IMR-90 (cell line): ENCODE data around the gene EVPL. TPM values are rescaled to one million over a fixed set of nuclear protein-coding genes. Genes with fewer than 3 reads are reported as not detected.

Experiments used
- ATAC-seq: fragments of 200-7000 bp; cut with Tn5 transposase; 2 replicates; pipeline ENCODE4 v1.9.1; 2020; ENCODE audit warnings: low read depth, mild to moderate bottlenecking, moderate library complexity
- BruUV-seq: library from RNA; stranded (reverse); fragments of 400-500 nt; replicated peaks from 2 replicates; lab custom pipeline; 2021; lab: Mats Ljungman, UMichigan
- CTCF ChIA-PET: fragments of 300-600 bp; formaldehyde crosslinking; extraction: SDS; loops from one replicate; lab custom pipeline; 2021; ENCODE audit warnings: antibody characterized with exemption; lab: Yijun Ruan, JAX
- POLR2A ChIA-PET: fragments of 300-600 bp; sonication (Branson Sonifier 250); formaldehyde crosslinking; loops from one replicate; lab custom pipeline; 2022; ENCODE audit warnings: antibody characterized with exemption; ENCODE audit not compliant: unreplicated experiment; lab: Charles Lee
- DNase-seq: peaks from one replicate; pipeline ENCODE4 v3.0.0; 2013
- H2AFZ ChIP-seq: replicated peaks from 2 replicates; pipeline ENCODE3; 2013; ENCODE audit warnings: low read length, mild to moderate bottlenecking; ENCODE audit not compliant: poor library complexity
- H2AK5ac ChIP-seq: 2 replicates; pipeline ENCODE4 v1.6.1; 2013; ENCODE audit warnings: low read depth, low read length, inconsistent platforms
- H2AK9ac ChIP-seq: replicated peaks from 2 replicates; pipeline ENCODE3; 2013; ENCODE audit warnings: mild to moderate bottlenecking, low read depth, low read length, moderate library complexity; ENCODE audit not compliant: poor library complexity
- H2BK120ac ChIP-seq: 2 replicates; pipeline ENCODE4 v1.6.1; 2013; ENCODE audit warnings: low read depth, low read length, inconsistent platforms
- H2BK15ac ChIP-seq: 3 replicates; pipeline ENCODE4 v1.6.1; 2013; ENCODE audit warnings: low read depth, low read length, inconsistent platforms
- H2BK20ac ChIP-seq: 2 replicates; pipeline ENCODE4 v1.6.1; 2013; ENCODE audit warnings: low read depth, mild to moderate bottlenecking, inconsistent platforms, low read length, moderate library complexity
- H2BK5ac ChIP-seq: 2 replicates; pipeline ENCODE4 v1.6.1; 2013; ENCODE audit warnings: mild to moderate bottlenecking, low read depth, low read length, inconsistent platforms; ENCODE audit not compliant: poor library complexity, severe bottlenecking
- H3K14ac ChIP-seq: replicated peaks from 2 replicates; pipeline ENCODE4 v1.6.1; 2013; ENCODE audit warnings: low read depth, low read length, inconsistent platforms
- H3K18ac ChIP-seq: 2 replicates; pipeline ENCODE4 v1.6.1; 2013; ENCODE audit warnings: low read depth, low read length, control low read depth
- H3K23ac ChIP-seq: 2 replicates; pipeline ENCODE4 v1.6.1; 2013; ENCODE audit warnings: low read depth, low read length, inconsistent platforms
- H3K27ac ChIP-seq: 2 replicates; pipeline ENCODE4 v1.5.1; 2013; ENCODE audit warnings: mild to moderate bottlenecking, control low read depth, low read length; ENCODE audit not compliant: insufficient read depth
- H3K27me3 ChIP-seq: 2 replicates; pipeline ENCODE4 v1.6.1; 2013; ENCODE audit warnings: low read length; ENCODE audit not compliant: control insufficient read depth, insufficient read depth
- H3K36me3 ChIP-seq: 2 replicates; pipeline ENCODE4 v1.6.1; 2013; ENCODE audit warnings: low read length, mixed read lengths; ENCODE audit not compliant: control insufficient read depth, insufficient read depth
- H3K4ac ChIP-seq: 2 replicates; pipeline ENCODE4 v1.6.1; 2013; ENCODE audit warnings: low read depth, low read length, inconsistent platforms
- H3K4me1 ChIP-seq: 2 replicates; pipeline ENCODE4 v1.6.1; 2013; ENCODE audit warnings: low read length, mixed read lengths; ENCODE audit not compliant: control insufficient read depth, insufficient read depth
- H3K4me2 ChIP-seq: 2 replicates; pipeline ENCODE4 v1.6.1; 2013; ENCODE audit warnings: low read depth, mild to moderate bottlenecking, control low read depth, low read length, moderate library complexity
- H3K4me3 ChIP-seq: 2 replicates; pipeline ENCODE4 v1.5.1; 2013; ENCODE audit warnings: low read depth, mild to moderate bottlenecking, control low read depth, low read length, moderate library complexity; ENCODE audit not compliant: insufficient read depth
- H3K56ac ChIP-seq: 2 replicates; pipeline ENCODE4 v1.6.1; 2013; ENCODE audit warnings: low read length, inconsistent platforms; ENCODE audit not compliant: insufficient read depth; ENCODE audit errors: extremely low read depth
- H3K79me1 ChIP-seq, 2 experiments: 2 replicates each; pipeline ENCODE4 v1.6.1; 2013; ENCODE audit warnings: low read length in 2 of 2, inconsistent platforms in 1 of 2, low read depth in 1 of 2
- H3K9ac ChIP-seq: 2 replicates; pipeline ENCODE4 v1.6.1; 2013; ENCODE audit warnings: low read depth, low read length, control low read depth
- H3K9me1 ChIP-seq: 2 replicates; pipeline ENCODE4 v1.6.1; 2013; ENCODE audit warnings: low read length, inconsistent platforms; ENCODE audit not compliant: insufficient read depth
- H3K9me3 ChIP-seq: 2 replicates; pipeline ENCODE4 v1.6.1; 2013; ENCODE audit warnings: low read length; ENCODE audit not compliant: control insufficient read depth, insufficient read depth
- H4K20me1 ChIP-seq: 2 replicates; pipeline ENCODE4 v1.6.1; 2013; ENCODE audit warnings: low read length, inconsistent platforms; ENCODE audit not compliant: insufficient read depth
- H4K5ac ChIP-seq: 2 replicates; pipeline ENCODE4 v1.6.1; 2013; ENCODE audit warnings: mild to moderate bottlenecking, low read depth, low read length, control low read depth
- H4K8ac ChIP-seq, 2 experiments: 2 replicates each; pipeline ENCODE4 v1.6.1; 2013; ENCODE audit warnings: low read depth in 2 of 2, low read length in 2 of 2, control low read depth in 1 of 2, inconsistent platforms in 1 of 2
- H4K91ac ChIP-seq: 2 replicates; pipeline ENCODE4 v1.6.1; 2013; ENCODE audit warnings: low read depth, low read length, inconsistent platforms; ENCODE audit not compliant: insufficient read depth
- BHLHE40 ChIP-seq: fragments of 150-350 bp; IDR thresholded peaks from 2 replicates; pipeline ENCODE4 v1.6.1; 2016; ENCODE audit warnings: mild to moderate bottlenecking, low read depth, low read length
- CEBPB ChIP-seq: IDR thresholded peaks from 2 replicates; pipeline ENCODE4 v1.6.1; 2012; ENCODE audit warnings: low read depth, low read length, improper control_type of control experiment
- CHD1 ChIP-seq: IDR thresholded peaks from 2 replicates; pipeline ENCODE4 v1.6.1; 2012; ENCODE audit warnings: low read depth, low read length, improper control_type of control experiment
- FOS ChIP-seq: fragments of 150-350 bp; IDR thresholded peaks from 2 replicates; pipeline ENCODE4 v1.6.1; 2016; ENCODE audit warnings: low read depth, low read length
- MAFK ChIP-seq: IDR thresholded peaks from 2 replicates; pipeline ENCODE4 v1.6.1; 2012; ENCODE audit warnings: low read depth, low read length, improper control_type of control experiment
- MAZ ChIP-seq: IDR thresholded peaks from 2 replicates; pipeline ENCODE4 v1.6.1; 2012; ENCODE audit warnings: low read depth, mild to moderate bottlenecking, low read length, improper control_type of control experiment, moderate library complexity, borderline replicate concordance
- MXI1 ChIP-seq: IDR thresholded peaks from 2 replicates; pipeline ENCODE4 v1.6.1; 2012; ENCODE audit warnings: low read depth, mild to moderate bottlenecking, low read length, moderate library complexity, borderline replicate concordance
- NFE2L2 ChIP-seq: fragments of 150-350 bp; IDR thresholded peaks from 2 replicates; pipeline ENCODE4 v1.6.1; 2016; ENCODE audit warnings: low read depth, mild to moderate bottlenecking, low read length
- POLR2A ChIP-seq: IDR thresholded peaks from 2 replicates; pipeline ENCODE4 v1.6.1; 2012; ENCODE audit warnings: mild to moderate bottlenecking, low read depth, low read length
- RAD21 ChIP-seq: IDR thresholded peaks from 2 replicates; pipeline ENCODE4 v1.6.1; 2012; ENCODE audit warnings: low read length, improper control_type of control experiment
- RCOR1 ChIP-seq: IDR thresholded peaks from 2 replicates; pipeline ENCODE4 v1.6.1; 2012; ENCODE audit warnings: mild to moderate bottlenecking, low read length, improper control_type of control experiment; ENCODE audit not compliant: insufficient replicate concordance
- RFX5 ChIP-seq: IDR thresholded peaks from 2 replicates; pipeline ENCODE4 v1.8.0; 2012; ENCODE audit warnings: low read depth, mild to moderate bottlenecking, low read length, moderate library complexity
- SMC3 ChIP-seq: fragments of 150-350 bp; IDR thresholded peaks from 2 replicates; pipeline ENCODE4 v1.6.1; 2016; ENCODE audit warnings: low read depth, mild to moderate bottlenecking, antibody characterized with exemption, low read length, moderate library complexity
- USF2 ChIP-seq: fragments of 150-350 bp; IDR thresholded peaks from 2 replicates; pipeline ENCODE4 v1.6.1; 2017; ENCODE audit warnings: mild to moderate bottlenecking, antibody characterized with exemption, low read length, low read depth
- WGBS, 2 experiments: methylation state at CpG; one replicate each; pipeline versions ENCODE4 v1.1.5 to v1.1.7; 2013; ENCODE audit warnings: missing lambda C conversion rate in 2 of 2; ENCODE audit not compliant: insufficient read length in 1 of 2; ENCODE audit errors: extremely low coverage in 2 of 2; 5-methylcytosine and 5-hydroxymethylcytosine counted together
- dilution Hi-C: fragments of 300-500 bp; cut with HindIII; formaldehyde crosslinking; loops from one replicate; pipeline ENCODE4 v1.14.3; 2018; ENCODE audit warnings: low sequenced_read_pairs; ENCODE audit not compliant: unreplicated experiment
- in situ Hi-C: fragments of 300-500 bp; cut with MboI; formaldehyde crosslinking; loops from 3 replicates; pipeline ENCODE4 v1.14.3; 2019; ENCODE audit warnings: low sequenced_read_pairs, inconsistent platforms, mixed read lengths
- intact Hi-C: fragments of 100-400 bp; cut with micrococcal nuclease; formaldehyde crosslinking; loops from 2 replicates; pipeline ENCODE4 v1.10.0; 2022
- polyA plus RNA-seq, 3 experiments: library from polyadenylated mRNA; depleted of rRNA; stranded (reverse); fragments of >200 nt; gene quantifications; 2 replicates each; pipeline ENCODE4 v1.2.3, GENCODE V29; 2012; ENCODE audit warnings: low replicate concordance in 1 of 3
- total RNA-seq: library from RNA; depleted of rRNA; stranded (reverse); fragments of >200 nt; gene quantifications from 2 replicates; pipeline ENCODE4 v1.2.3, GENCODE V29; 2012
- TF ChIP-seq, protein P1 (sequence below): conservative IDR thresholded peaks from 2 replicates; pipeline ENCODE4 v1.5.1; 2012; ENCODE audit warnings: mild to moderate bottlenecking, low read depth, low read length, improper control_type of control experiment
- TF ChIP-seq, protein P2 (sequence below): fragments of 150-350 bp; IDR thresholded peaks from 2 replicates; pipeline ENCODE4 v1.6.1; 2016; ENCODE audit warnings: low read depth, mild to moderate bottlenecking, low read length, moderate library complexity, borderline replicate concordance

EVPL gene
- total and polyA plus RNA-seq, 2 of the 4 experiments (the other 2 are of a cell fraction): not detected

DNA sequence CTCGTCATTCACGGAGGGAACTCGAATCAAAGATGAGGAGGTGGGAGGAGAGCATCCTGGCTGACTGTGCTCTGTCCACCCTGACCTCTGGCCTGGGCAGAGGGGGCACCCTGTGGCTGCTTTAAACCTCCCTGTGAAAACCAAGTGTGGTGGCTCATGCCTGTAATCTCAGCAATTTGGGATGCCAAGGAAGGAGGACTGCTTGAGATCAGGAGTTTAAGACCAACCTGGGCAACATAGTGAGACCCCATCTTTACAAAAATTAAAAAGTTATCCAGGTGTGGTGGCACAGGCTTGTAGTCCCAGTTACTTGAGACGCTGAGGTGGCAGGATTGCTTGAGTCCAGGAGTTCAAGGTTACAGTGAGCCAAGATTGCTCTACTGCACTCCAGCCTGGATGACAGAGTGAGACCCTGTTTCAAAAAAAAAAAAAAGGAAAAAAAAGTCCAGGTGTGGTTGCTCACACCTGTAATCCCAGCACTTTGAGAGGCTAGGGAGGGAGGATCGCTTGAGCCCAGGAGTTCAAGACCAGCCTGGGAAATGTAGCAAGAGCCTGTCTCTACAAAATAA lies 32.2 kb downstream of the EVPL start:
- in situ Hi-C loops (no loop called here), dilution Hi-C loops (no loop called here), intact Hi-C loops (no loop called here)
- Histone ChIP-seq H2AFZ (no peak overlapping the region), H3K27ac (no peak overlapping the region), H2BK15ac (no peak overlapping the region), H2BK120ac (no peak overlapping the region), H3K4ac (no peak overlapping the region), H2AK9ac (no peak overlapping the region), H3K56ac (no peak overlapping the region), H3K9me3 (no peaks in the 10 kb centered on the region), H3K9me1 (peaks cover 7% of the 10 kb centered on the region; the same call in 1 of the 2 replicates), H4K91ac (no peak overlapping the region), H3K9ac (no peak overlapping the region), H2BK20ac (no peak overlapping the region), H3K18ac (no peak overlapping the region), H4K20me1 (no peaks in the 10 kb centered on the region), H4K5ac (no peak overlapping the region), H2AK5ac (no peak overlapping the region), H3K4me2 (no peak overlapping the region), H3K36me3 (peaks cover 15% of the 10 kb centered on the region; the same call in 1 of the 2 replicates), H3K79me1 (0 out of 4 replicates have a peak, but pooled peaks cover 0 to 7% of the 10 kb centered on the region in 2 experiments), H3K14ac (no peak overlapping the region), H3K23ac (no peak overlapping the region), H3K4me3 (no peak overlapping the region), H3K27me3 (no peaks in the 10 kb centered on the region), H3K4me1 (peaks cover 7% of the 10 kb centered on the region), H4K8ac (no peak overlapping the region), H2BK5ac (no peak overlapping the region)
- ATAC-seq (no peak), DNase-seq (no peak)
- POLR2A ChIA-PET: no interaction called here
- TF ChIP-seq MXI1 (no peak), FOS (no peak), POLR2A (no peak), CHD1 (no peak), USF2 (no peak), NFE2L2 (no peak), RAD21 (no peak), CEBPB (no peak), RFX5 (no peak), SMC3 (no peak), MAZ (no peak), MAFK (no peak), RCOR1 (no peak), BHLHE40 (no peak)
- TF ChIP-seq, protein P1, sequence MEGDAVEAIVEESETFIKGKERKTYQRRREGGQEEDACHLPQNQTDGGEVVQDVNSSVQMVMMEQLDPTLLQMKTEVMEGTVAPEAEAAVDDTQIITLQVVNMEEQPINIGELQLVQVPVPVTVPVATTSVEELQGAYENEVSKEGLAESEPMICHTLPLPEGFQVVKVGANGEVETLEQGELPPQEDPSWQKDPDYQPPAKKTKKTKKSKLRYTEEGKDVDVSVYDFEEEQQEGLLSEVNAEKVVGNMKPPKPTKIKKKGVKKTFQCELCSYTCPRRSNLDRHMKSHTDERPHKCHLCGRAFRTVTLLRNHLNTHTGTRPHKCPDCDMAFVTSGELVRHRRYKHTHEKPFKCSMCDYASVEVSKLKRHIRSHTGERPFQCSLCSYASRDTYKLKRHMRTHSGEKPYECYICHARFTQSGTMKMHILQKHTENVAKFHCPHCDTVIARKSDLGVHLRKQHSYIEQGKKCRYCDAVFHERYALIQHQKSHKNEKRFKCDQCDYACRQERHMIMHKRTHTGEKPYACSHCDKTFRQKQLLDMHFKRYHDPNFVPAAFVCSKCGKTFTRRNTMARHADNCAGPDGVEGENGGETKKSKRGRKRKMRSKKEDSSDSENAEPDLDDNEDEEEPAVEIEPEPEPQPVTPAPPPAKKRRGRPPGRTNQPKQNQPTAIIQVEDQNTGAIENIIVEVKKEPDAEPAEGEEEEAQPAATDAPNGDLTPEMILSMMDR: no peak
- TF ChIP-seq, protein P2, sequence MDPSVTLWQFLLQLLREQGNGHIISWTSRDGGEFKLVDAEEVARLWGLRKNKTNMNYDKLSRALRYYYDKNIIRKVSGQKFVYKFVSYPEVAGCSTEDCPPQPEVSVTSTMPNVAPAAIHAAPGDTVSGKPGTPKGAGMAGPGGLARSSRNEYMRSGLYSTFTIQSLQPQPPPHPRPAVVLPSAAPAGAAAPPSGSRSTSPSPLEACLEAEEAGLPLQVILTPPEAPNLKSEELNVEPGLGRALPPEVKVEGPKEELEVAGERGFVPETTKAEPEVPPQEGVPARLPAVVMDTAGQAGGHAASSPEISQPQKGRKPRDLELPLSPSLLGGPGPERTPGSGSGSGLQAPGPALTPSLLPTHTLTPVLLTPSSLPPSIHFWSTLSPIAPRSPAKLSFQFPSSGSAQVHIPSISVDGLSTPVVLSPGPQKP: no peak
- no TSS peak for BruUV-seq
- CTCF ChIA-PET: no interaction called here
- 100% methylated on average over 1 of the region's 5 CpGs; no CpG with 5 or more reads in 1 of the 2 experiments for WGBS, 2 experiments
